HL-60 (cell line): ENCODE data around the gene TRAP1.
"Not testable (repeated sequence)": the region's sequence is repeated elsewhere in the genome, so short reads cannot be mapped to it uniquely, and the experiment has no call there.

Experiments
- DNase-seq, 2 experiments: peaks; one replicate each; pipeline ENCODE4 v3.0.0-alpha.2; 2010 to 2020; ENCODE audit warnings: low read depth in 1 of 2, low spot score in 1 of 2
- H3K27ac ChIP-seq: fragments of 250-450 bp; sonication (Bioruptor Pico); replicated peaks from 2 replicates; pipeline ENCODE4 v1.5.1; 2020; ENCODE audit warnings: mild to moderate bottlenecking, moderate library complexity
- H3K27me3 ChIP-seq: fragments of 250-450 bp; sonication (Bioruptor Pico); 2 replicates; pipeline ENCODE4 v1.5.1; 2021; ENCODE audit warnings: mild to moderate bottlenecking, moderate library complexity; ENCODE audit not compliant: insufficient read depth, poor library complexity, severe bottlenecking
- H3K4me3 ChIP-seq: replicated peaks from 2 replicates; pipeline ENCODE4 v1.5.1; 2011; ENCODE audit warnings: mild to moderate bottlenecking, control low read depth, low read length; ENCODE audit not compliant: insufficient read depth
- GABPA ChIP-seq: IDR thresholded peaks from 2 replicates; pipeline ENCODE4 v1.6.1; 2012; ENCODE audit warnings: low read depth
- POLR2AphosphoS5 ChIP-seq: IDR thresholded peaks from 2 replicates; pipeline ENCODE4 v1.6.1; 2012; ENCODE audit warnings: low read depth
- SPI1 ChIP-seq: IDR thresholded peaks from 2 replicates; pipeline ENCODE4 v1.6.1; 2012; ENCODE audit warnings: low read depth, mild to moderate bottlenecking, borderline replicate concordance
- TF ChIP-seq, protein P1 (sequence below): IDR thresholded peaks from 2 replicates; pipeline ENCODE4 v1.6.1; 2012; ENCODE audit warnings: low read depth; ENCODE audit not compliant: insufficient replicate concordance
- TF ChIP-seq, protein P2 (sequence below): IDR thresholded peaks from one replicate; pipeline ENCODE4 v1.5.1; 2011; ENCODE audit warnings: low read length, control low read depth, inconsistent platforms; ENCODE audit not compliant: insufficient read depth

TRAP1 gene

DNA sequence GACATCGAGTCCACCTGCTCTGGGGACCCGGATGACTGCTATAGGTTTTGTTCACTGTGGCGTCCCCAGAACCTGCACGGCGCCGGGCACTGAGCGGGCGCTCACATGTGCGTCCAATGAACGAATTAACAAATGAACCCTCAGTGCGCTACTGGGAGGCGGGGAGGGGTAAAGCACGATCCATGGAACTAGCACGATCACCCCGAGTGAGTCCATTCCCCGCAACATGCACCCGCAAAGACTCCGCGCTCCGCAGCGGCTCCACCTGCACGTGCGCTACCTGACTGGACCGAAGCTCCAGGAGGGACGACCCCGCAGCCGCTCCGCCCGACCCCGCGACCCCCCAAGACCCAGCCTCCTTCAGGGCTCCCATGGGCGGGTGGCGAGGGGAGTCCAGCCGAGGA is 491 bp downstream of the TRAP1 start:
- peak in 1 of 2 experiments; percentile 54 for DNase-seq
- no peak for TF ChIP-seq POLR2AphosphoS5
- TF ChIP-seq, protein P1, sequence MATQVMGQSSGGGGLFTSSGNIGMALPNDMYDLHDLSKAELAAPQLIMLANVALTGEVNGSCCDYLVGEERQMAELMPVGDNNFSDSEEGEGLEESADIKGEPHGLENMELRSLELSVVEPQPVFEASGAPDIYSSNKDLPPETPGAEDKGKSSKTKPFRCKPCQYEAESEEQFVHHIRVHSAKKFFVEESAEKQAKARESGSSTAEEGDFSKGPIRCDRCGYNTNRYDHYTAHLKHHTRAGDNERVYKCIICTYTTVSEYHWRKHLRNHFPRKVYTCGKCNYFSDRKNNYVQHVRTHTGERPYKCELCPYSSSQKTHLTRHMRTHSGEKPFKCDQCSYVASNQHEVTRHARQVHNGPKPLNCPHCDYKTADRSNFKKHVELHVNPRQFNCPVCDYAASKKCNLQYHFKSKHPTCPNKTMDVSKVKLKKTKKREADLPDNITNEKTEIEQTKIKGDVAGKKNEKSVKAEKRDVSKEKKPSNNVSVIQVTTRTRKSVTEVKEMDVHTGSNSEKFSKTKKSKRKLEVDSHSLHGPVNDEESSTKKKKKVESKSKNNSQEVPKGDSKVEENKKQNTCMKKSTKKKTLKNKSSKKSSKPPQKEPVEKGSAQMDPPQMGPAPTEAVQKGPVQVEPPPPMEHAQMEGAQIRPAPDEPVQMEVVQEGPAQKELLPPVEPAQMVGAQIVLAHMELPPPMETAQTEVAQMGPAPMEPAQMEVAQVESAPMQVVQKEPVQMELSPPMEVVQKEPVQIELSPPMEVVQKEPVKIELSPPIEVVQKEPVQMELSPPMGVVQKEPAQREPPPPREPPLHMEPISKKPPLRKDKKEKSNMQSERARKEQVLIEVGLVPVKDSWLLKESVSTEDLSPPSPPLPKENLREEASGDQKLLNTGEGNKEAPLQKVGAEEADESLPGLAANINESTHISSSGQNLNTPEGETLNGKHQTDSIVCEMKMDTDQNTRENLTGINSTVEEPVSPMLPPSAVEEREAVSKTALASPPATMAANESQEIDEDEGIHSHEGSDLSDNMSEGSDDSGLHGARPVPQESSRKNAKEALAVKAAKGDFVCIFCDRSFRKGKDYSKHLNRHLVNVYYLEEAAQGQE: no peak
- TF ChIP-seq SPI1: no peak
- TF ChIP-seq, protein P2, sequence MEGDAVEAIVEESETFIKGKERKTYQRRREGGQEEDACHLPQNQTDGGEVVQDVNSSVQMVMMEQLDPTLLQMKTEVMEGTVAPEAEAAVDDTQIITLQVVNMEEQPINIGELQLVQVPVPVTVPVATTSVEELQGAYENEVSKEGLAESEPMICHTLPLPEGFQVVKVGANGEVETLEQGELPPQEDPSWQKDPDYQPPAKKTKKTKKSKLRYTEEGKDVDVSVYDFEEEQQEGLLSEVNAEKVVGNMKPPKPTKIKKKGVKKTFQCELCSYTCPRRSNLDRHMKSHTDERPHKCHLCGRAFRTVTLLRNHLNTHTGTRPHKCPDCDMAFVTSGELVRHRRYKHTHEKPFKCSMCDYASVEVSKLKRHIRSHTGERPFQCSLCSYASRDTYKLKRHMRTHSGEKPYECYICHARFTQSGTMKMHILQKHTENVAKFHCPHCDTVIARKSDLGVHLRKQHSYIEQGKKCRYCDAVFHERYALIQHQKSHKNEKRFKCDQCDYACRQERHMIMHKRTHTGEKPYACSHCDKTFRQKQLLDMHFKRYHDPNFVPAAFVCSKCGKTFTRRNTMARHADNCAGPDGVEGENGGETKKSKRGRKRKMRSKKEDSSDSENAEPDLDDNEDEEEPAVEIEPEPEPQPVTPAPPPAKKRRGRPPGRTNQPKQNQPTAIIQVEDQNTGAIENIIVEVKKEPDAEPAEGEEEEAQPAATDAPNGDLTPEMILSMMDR: no peak
- no peak for TF ChIP-seq GABPA
- no peaks in the 10 kb centered on the region for H3K27me3 ChIP-seq
- H3K4me3 ChIP-seq: peak overlapping the region; percentile 96
- H3K27ac ChIP-seq: peak overlapping the region; percentile 84

DNA sequence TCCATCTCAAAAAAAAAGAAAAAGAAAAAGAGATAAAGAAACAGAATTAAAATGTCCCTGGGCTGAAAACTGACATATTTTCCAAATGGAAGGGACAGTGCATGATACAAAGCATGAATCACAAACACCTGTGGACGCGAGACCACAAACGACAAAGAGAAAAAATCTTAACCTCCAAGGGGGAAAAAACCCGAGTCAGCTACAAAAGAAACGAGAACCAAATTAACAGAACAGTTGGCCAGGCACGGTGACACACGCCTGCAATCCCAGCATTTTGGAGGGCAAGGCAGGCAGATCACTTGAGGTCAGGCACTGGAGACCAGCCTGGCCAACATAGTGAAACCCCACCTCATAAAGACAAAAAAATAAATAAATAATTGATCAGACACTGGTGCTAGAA is 1.9 kb downstream of the TRAP1 start:
- Histone ChIP-seq H3K4me3 (no peak overlapping the region), H3K27me3 (no peaks in the 10 kb centered on the region), H3K27ac (no peak overlapping the region)
- DNase-seq: no peak
- TF ChIP-seq, protein P1: no peak
- TF ChIP-seq POLR2AphosphoS5 (no peak), GABPA (no peak), SPI1 (no peak)
- TF ChIP-seq, protein P2: no peak

DNA sequence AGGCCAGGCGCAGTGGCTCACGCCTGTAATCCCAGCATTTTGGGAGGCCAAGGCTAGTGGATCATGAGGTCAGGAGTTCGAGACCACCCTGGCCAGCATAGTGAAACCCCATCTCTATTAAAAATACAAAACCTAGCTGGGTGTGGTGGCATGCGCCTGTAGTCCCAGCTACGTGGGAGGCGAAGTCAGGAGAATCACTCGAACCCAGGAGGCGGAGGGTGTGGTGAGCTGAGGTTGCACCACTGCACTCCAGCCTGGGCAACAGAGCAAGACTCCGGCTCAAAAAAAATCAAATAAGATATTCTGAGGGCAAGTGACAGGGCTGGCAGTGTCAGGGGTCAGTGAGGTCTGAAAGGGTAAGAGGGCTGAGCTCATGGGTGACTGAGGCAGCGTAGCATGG is 2.9 kb downstream of the TRAP1 start:
- DNase-seq, H3K27ac ChIP-seq, H3K27me3 ChIP-seq, H3K4me3 ChIP-seq: not testable (repeated sequence)

DNA sequence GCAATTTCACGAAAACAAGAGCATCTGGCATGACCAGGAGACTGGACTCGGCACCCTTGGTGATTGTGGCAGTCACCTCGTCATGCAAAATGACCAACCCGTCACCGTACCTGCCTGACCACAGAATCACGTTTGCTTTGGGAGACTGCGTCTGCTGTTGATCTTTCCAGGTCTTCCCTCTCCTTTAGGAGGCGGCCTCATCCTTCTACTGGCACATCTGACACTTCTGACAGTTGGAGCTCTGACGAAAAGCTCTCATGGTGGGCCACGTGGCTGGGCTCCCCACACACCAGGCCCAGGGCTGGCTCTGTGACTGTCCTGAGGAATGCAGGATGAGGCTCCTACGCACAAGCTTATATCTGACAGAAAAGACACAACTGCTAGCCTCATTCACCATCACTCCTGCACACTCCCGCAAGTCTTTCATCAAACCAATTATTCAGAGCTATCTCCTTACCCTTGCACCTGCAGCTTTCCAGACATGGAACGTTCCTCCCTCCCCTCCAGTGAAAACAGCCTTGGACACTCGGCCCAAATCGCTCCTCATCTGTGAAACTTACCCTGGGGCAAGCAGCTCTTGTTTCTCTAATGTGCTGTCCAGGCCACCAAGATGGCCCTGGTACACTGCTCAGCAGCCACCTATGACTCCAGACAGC is 3.6 kb downstream of the TRAP1 start:
- no peak overlapping the region for H3K4me3 ChIP-seq
- DNase-seq: no peak
- TF ChIP-seq POLR2AphosphoS5: no peak
- no peak for TF ChIP-seq SPI1
- TF ChIP-seq GABPA: no peak
- TF ChIP-seq, protein P2: no peak
- TF ChIP-seq, protein P1: no peak
- H3K27me3 ChIP-seq: no peaks in the 10 kb centered on the region
- no peak overlapping the region for H3K27ac ChIP-seq
